Right atrium auricular region (tissue), 2 donors: ENCODE data around the gene ALDH1A3. TPM values are rescaled to one million over a fixed set of nuclear protein-coding genes. Genes with fewer than 3 reads are reported as not detected.

ENCODE experiments used
- DNase-seq: peaks from one replicate; pipeline ENCODE4 v3.0.0-alpha.2; 2019; ENCODE audit warnings: low spot score
- H3K27ac ChIP-seq, 2 donors: fragments of 200-600 bp; sonication (generic); 1 replicate in 1 of 2; 2 replicates in 1 of 2; pipeline ENCODE4 v1.5.1; 2016 to 2019
- H3K27me3 ChIP-seq, 2 donors: fragments of 200-600 bp; sonication (generic); one replicate each; pipeline versions ENCODE4 v1.5.1 to v1.6.0; 2017 to 2019
- H3K36me3 ChIP-seq: fragments of 200-600 bp; sonication (generic); one replicate; pipeline ENCODE4 v1.5.1; 2016
- H3K4me1 ChIP-seq, 2 donors: fragments of 200-600 bp; sonication (generic); one replicate each; pipeline versions ENCODE4 v1.5.1 to v1.6.0; 2017 to 2019
- H3K4me3 ChIP-seq, 2 donors: fragments of 200-600 bp; sonication (generic); 1 replicate in 1 of 2; 2 replicates in 1 of 2; pipeline ENCODE4 v1.5.1; 2017 to 2019; ENCODE audit warnings: mild to moderate bottlenecking in 1 of 2, moderate library complexity in 1 of 2
- H3K9me3 ChIP-seq, 2 donors: fragments of 200-600 bp; sonication (generic); one replicate each; pipeline ENCODE4 v1.5.1; 2019
- CTCF ChIP-seq, 2 donors: fragments of 200-600 bp; sonication (generic); IDR thresholded peaks; one replicate each; pipeline ENCODE4 v1.5.1; 2019; ENCODE audit warnings: antibody characterized with exemption in 2 of 2
- total RNA-seq, 2 donors: library from RNA; depleted of rRNA; stranded (reverse); fragments of >200 nt; gene quantifications; one replicate each; pipeline ENCODE4 v1.1.0, GENCODE V29; 2016

Gene ALDH1A3
- total RNA-seq, 2 donors from 2014 or later: 14.7 to 19.7 TPM

- H3K9me3 ChIP-seq: no peaks in the 10 kb centered on the region
- peaks cover 0 to 10% of the 10 kb centered on the region in 2 donors for H3K4me1 ChIP-seq
Measured at GRCh38 chr15:100944986-100945385, 65.4 kb downstream of the ALDH1A3 start.

GRCh38 chr15:100947760-100948429 lies 68.3 kb downstream of the ALDH1A3 start:
- DNase-seq: no peak
- no peaks in the 10 kb centered on the region for H3K27me3 ChIP-seq
- no peak overlapping the region for H3K27ac ChIP-seq
- no peaks in the 10 kb centered on the region for H3K9me3 ChIP-seq
- H3K4me1 ChIP-seq: peaks cover 0 to 9% of the 10 kb centered on the region in 2 donors
- no peaks in the 10 kb centered on the region for H3K36me3 ChIP-seq
- no peak overlapping the region for H3K4me3 ChIP-seq
- no peak for TF ChIP-seq CTCF (IDR thresholded peaks at IDR 0.05)

More at GRCh38 chr15:100944986-100945385, 65.4 kb downstream of the ALDH1A3 start:
- Histone ChIP-seq H3K4me3 (no peak overlapping the region), H3K27me3 (no peaks in the 10 kb centered on the region), H3K36me3 (no peaks in the 10 kb centered on the region), H3K27ac (no peak overlapping the region)
- no peak for DNase-seq
- TF ChIP-seq CTCF (IDR thresholded peaks at IDR 0.05): no peak

GRCh38 chr15:100948430-100948762 lies 68.8 kb downstream of the ALDH1A3 start:
- Histone ChIP-seq H3K27ac (no peak overlapping the region), H3K9me3 (no peaks in the 10 kb centered on the region), H3K4me1 (peaks cover 0 to 5% of the 10 kb centered on the region in 2 donors), H3K4me3 (no peak overlapping the region), H3K36me3 (no peaks in the 10 kb centered on the region), H3K27me3 (no peaks in the 10 kb centered on the region)
- no peak for DNase-seq
- TF ChIP-seq CTCF (IDR thresholded peaks at IDR 0.05): no peak

- H3K27me3 ChIP-seq: no peaks in the 10 kb centered on the region
- no peak for DNase-seq
- no peak overlapping the region for H3K4me3 ChIP-seq
- no peaks in the 10 kb centered on the region for H3K9me3 ChIP-seq
- no peak overlapping the region for H3K27ac ChIP-seq
- TF ChIP-seq CTCF (IDR thresholded peaks at IDR 0.05): no peak
- no peaks in the 10 kb centered on the region for H3K36me3 ChIP-seq
- H3K4me1 ChIP-seq: no peaks in the 10 kb centered on the region
Measured at GRCh38 chr15:100949691-100950090, 70.1 kb downstream of the ALDH1A3 start.

- no peak for TF ChIP-seq CTCF (IDR thresholded peaks at IDR 0.05)
- H3K27ac ChIP-seq: no peak overlapping the region
Measured at GRCh38 chr15:100951965-100952364, 72.3 kb downstream of the ALDH1A3 start.

GRCh38 chr15:100952566-100952965 lies 72.9 kb downstream of the ALDH1A3 start:
- Histone ChIP-seq H3K36me3 (no peaks in the 10 kb centered on the region), H3K4me1 (no peaks in the 10 kb centered on the region), H3K27ac (no peak overlapping the region), H3K9me3 (no peaks in the 10 kb centered on the region), H3K4me3 (no peak overlapping the region), H3K27me3 (no peaks in the 10 kb centered on the region)
- TF ChIP-seq CTCF (IDR thresholded peaks at IDR 0.05): no peak
- DNase-seq: no peak

More at GRCh38 chr15:100951965-100952364, 72.3 kb downstream of the ALDH1A3 start:
- H3K27me3 ChIP-seq: no peaks in the 10 kb centered on the region
- no peaks in the 10 kb centered on the region for H3K9me3 ChIP-seq
- no peak for DNase-seq
- H3K4me1 ChIP-seq: no peaks in the 10 kb centered on the region
- no peak overlapping the region for H3K4me3 ChIP-seq
- H3K36me3 ChIP-seq: no peaks in the 10 kb centered on the region
